AG08396 (cell line): ENCODE data around the gene N4BP3.

ENCODE experiments used
- DNase-seq: peaks from one replicate; pipeline ENCODE4 v3.0.0; 2012; ENCODE audit warnings: low spot score, mixed read lengths

The N4BP3 gene

GRCh38 chr5:178150977-178151734 is 37.8 kb downstream of the N4BP3 start:
- DNase-seq: no peak

GRCh38 chr5:178152491-178153444 is 39.4 kb downstream of the N4BP3 start:
- no peak for DNase-seq

- peak; percentile 98 for DNase-seq
Measured at GRCh38 chr5:178153530-178154340, 40.4 kb downstream of the N4BP3 start, which contains the start of gene NHP2. Gene NHP2, minus strand, starts transcription at chr5:178153885. Its CDS starts 68 bp downstream, at chr5:178153817.

GRCh38 chr5:178155065-178155464 is 41.7 kb downstream of the N4BP3 start:
- no peak for DNase-seq

- no peak for DNase-seq
Measured at GRCh38 chr5:178160176-178160575, 46.8 kb downstream of the N4BP3 start.

GRCh38 chr5:178162481-178162880 is 49.1 kb downstream of the N4BP3 start:
- no peak for DNase-seq

- peak; percentile 92 for DNase-seq
Measured at GRCh38 chr5:178163772-178164735, 50.7 kb downstream of the N4BP3 start.

- DNase-seq: no peak
Measured at GRCh38 chr5:178165581-178165980, 52.2 kb downstream of the N4BP3 start.

- DNase-seq: no peak
Measured at GRCh38 chr5:178170455-178170854, 57.1 kb downstream of the N4BP3 start.

GRCh38 chr5:178174456-178174855 is 61.1 kb downstream of the N4BP3 start:
- no peak for DNase-seq
